Mammary epithelial cell (primary cell): ENCODE data around the gene RNF175.

Experiments
- EZH2 ChIP-seq: IDR thresholded peaks from 2 replicates; pipeline ENCODE4 v1.6.1; 2012; ENCODE audit warnings: low read length, inconsistent platforms, borderline replicate concordance
- TF ChIP-seq, protein P1 (sequence below), 2 donors: IDR thresholded peaks in 1 of 2; conservative IDR thresholded peaks in 1 of 2; 2 replicates each; pipeline ENCODE4 v1.5.1; 2011 to 2012; ENCODE audit warnings: inconsistent platforms in 2 of 2, low read length in 2 of 2, mild to moderate bottlenecking in 2 of 2, control low read depth in 1 of 2, low read depth in 1 of 2; ENCODE audit not compliant: insufficient read depth in 1 of 2; ENCODE audit errors: extremely low read depth in 1 of 2

DNA sequence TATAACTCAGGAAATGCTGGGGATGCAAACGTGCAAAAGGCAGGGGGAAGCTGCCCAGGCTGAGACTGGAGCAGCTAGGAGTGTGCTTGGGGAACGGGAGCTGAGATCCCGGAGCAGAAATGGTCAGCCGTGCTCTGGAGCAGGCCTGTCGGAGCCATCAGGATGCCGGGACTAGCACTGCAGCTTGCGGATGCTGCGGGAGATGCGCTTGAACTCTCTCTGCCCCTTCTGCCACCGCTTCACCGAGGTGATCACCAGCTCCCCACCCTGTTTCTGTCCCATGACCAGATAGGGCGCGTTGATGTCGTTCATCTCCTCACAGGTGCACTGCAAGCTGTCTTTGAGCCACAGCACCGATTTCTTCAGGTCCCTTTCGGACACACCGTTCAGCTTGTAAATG lies 21.5 kb upstream of the RNF175 start:
- TF ChIP-seq, protein P1, sequence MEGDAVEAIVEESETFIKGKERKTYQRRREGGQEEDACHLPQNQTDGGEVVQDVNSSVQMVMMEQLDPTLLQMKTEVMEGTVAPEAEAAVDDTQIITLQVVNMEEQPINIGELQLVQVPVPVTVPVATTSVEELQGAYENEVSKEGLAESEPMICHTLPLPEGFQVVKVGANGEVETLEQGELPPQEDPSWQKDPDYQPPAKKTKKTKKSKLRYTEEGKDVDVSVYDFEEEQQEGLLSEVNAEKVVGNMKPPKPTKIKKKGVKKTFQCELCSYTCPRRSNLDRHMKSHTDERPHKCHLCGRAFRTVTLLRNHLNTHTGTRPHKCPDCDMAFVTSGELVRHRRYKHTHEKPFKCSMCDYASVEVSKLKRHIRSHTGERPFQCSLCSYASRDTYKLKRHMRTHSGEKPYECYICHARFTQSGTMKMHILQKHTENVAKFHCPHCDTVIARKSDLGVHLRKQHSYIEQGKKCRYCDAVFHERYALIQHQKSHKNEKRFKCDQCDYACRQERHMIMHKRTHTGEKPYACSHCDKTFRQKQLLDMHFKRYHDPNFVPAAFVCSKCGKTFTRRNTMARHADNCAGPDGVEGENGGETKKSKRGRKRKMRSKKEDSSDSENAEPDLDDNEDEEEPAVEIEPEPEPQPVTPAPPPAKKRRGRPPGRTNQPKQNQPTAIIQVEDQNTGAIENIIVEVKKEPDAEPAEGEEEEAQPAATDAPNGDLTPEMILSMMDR (conservative IDR thresholded peaks at IDR 0.05 in 1 of 2, IDR thresholded peaks at IDR 0.05 in 1 of 2; ENCODE audit: extremely low read depth in 1 of 2, insufficient read depth in 1 of 2, low read depth in 1 of 2, low read length in 2 of 2): no peak
- TF ChIP-seq EZH2: no peak
